Stomach (tissue), 4 donors: ENCODE measurements around the gene CACFD1.

Experiments used
- CTCF ChIP-seq, 7 experiments: fragments of 450-650 bp in 4 of 7; fragments of 200-600 bp in 3 of 7; sonication (generic) in 3 of 7; IDR thresholded peaks; one replicate each; pipeline ENCODE4 v1.5.1; 2016 to 2019; ENCODE audit warnings: antibody characterized with exemption in 7 of 7, control low read depth in 2 of 7, mild to moderate bottlenecking in 1 of 7
- EP300 ChIP-seq: sonication (generic); formaldehyde crosslinking; IDR thresholded peaks from one replicate; pipeline ENCODE4 v1.6.1; 2017; ENCODE audit warnings: antibody characterized with exemption
- POLR2A ChIP-seq, 4 donors: fragments of 450-650 bp; IDR thresholded peaks; one replicate each; pipeline ENCODE4 v1.6.1; 2016; ENCODE audit warnings: antibody characterized with exemption in 4 of 4, control low read depth in 2 of 4, mild to moderate bottlenecking in 1 of 4, moderate library complexity in 1 of 4
- POLR2AphosphoS5 ChIP-seq, 3 donors: sonication (generic); formaldehyde crosslinking; IDR thresholded peaks; one replicate each; pipeline ENCODE4 v1.6.1; 2016; ENCODE audit warnings: antibody characterized with exemption in 3 of 3

GRCh38 chr9:133512253-133513213 is 52.8 kb downstream of the CACFD1 start:
- TF ChIP-seq POLR2AphosphoS5 (IDR thresholded peaks at IDR 0.05) (no peak), POLR2A (IDR thresholded peaks at IDR 0.05) (no peak), CTCF (IDR thresholded peaks at IDR 0.05) (no peak), EP300 (no peak)
